NOMO-1 (cell line): ENCODE data around the gene AGTRAP.

ENCODE experiments used
- DNase-seq, 2 experiments: peaks; one replicate each; lab custom pipeline; 2025; ENCODE audit not compliant: unreplicated experiment in 2 of 2; lab: John Stamatoyannopoulos, UW

Gene AGTRAP

GRCh38 chr1:11795238-11795890 is 59.4 kb downstream of the AGTRAP start:
- DNase-seq = no peak

GRCh38 chr1:11796036-11796828 is 60.3 kb downstream of the AGTRAP start:
- DNase-seq = no peak

- DNase-seq = no peak
These were observed 61.7 kb downstream of the AGTRAP start for GRCh38 chr1:11797525-11798216.

- no peak for DNase-seq
These were observed 63.2 kb downstream of the AGTRAP start for GRCh38 chr1:11799099-11799498.

GRCh38 chr1:11799896-11800295 is 64.0 kb downstream of the AGTRAP start:
- no peak for DNase-seq

GRCh38 chr1:11800391-11800755 is 64.4 kb downstream of the AGTRAP start:
- DNase-seq = no peak
